ENCODE measurements around the gene DCDC2. TPM values are rescaled to one million over a fixed set of nuclear protein-coding genes. Genes with fewer than 3 reads are reported as not detected.

Gene DCDC2
- total RNA-seq, 1 experiment from 2014 or later, result 1.8 TPM

- Mint-ChIP-seq H3K27ac (no peak overlapping the region), H3K27me3 (ENCODE audit: low read depth) (no peaks in the 10 kb centered on the region), H3K36me3 (no peaks in the 10 kb centered on the region), H3K9me3 (no peaks in the 10 kb centered on the region), H3K4me3 (no peak overlapping the region), H3K4me1 (peaks cover 25% of the 10 kb centered on the region)
- ATAC-seq (no peak), DNase-seq (ENCODE audit: low spot score) (no peak)
- TF ChIP-seq, protein P1, sequence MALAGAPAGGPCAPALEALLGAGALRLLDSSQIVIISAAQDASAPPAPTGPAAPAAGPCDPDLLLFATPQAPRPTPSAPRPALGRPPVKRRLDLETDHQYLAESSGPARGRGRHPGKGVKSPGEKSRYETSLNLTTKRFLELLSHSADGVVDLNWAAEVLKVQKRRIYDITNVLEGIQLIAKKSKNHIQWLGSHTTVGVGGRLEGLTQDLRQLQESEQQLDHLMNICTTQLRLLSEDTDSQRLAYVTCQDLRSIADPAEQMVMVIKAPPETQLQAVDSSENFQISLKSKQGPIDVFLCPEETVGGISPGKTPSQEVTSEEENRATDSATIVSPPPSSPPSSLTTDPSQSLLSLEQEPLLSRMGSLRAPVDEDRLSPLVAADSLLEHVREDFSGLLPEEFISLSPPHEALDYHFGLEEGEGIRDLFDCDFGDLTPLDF (CRISPR knock-in tag; IDR thresholded peaks at IDR 0.05), result no peak
- no peak for TF ChIP-seq TEAD1 (CRISPR knock-in tag; IDR thresholded peaks at IDR 0.05)
- no peak for TF ChIP-seq MXD4 (CRISPR knock-in tag; IDR thresholded peaks at IDR 0.05; ENCODE audit: borderline replicate concordance)
- TF ChIP-seq, protein P2, sequence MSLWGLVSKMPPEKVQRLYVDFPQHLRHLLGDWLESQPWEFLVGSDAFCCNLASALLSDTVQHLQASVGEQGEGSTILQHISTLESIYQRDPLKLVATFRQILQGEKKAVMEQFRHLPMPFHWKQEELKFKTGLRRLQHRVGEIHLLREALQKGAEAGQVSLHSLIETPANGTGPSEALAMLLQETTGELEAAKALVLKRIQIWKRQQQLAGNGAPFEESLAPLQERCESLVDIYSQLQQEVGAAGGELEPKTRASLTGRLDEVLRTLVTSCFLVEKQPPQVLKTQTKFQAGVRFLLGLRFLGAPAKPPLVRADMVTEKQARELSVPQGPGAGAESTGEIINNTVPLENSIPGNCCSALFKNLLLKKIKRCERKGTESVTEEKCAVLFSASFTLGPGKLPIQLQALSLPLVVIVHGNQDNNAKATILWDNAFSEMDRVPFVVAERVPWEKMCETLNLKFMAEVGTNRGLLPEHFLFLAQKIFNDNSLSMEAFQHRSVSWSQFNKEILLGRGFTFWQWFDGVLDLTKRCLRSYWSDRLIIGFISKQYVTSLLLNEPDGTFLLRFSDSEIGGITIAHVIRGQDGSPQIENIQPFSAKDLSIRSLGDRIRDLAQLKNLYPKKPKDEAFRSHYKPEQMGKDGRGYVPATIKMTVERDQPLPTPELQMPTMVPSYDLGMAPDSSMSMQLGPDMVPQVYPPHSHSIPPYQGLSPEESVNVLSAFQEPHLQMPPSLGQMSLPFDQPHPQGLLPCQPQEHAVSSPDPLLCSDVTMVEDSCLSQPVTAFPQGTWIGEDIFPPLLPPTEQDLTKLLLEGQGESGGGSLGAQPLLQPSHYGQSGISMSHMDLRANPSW (CRISPR knock-in tag; conservative IDR thresholded peaks at IDR 0.05; ENCODE audit: low read depth), result no peak
- TF ChIP-seq, protein P3, sequence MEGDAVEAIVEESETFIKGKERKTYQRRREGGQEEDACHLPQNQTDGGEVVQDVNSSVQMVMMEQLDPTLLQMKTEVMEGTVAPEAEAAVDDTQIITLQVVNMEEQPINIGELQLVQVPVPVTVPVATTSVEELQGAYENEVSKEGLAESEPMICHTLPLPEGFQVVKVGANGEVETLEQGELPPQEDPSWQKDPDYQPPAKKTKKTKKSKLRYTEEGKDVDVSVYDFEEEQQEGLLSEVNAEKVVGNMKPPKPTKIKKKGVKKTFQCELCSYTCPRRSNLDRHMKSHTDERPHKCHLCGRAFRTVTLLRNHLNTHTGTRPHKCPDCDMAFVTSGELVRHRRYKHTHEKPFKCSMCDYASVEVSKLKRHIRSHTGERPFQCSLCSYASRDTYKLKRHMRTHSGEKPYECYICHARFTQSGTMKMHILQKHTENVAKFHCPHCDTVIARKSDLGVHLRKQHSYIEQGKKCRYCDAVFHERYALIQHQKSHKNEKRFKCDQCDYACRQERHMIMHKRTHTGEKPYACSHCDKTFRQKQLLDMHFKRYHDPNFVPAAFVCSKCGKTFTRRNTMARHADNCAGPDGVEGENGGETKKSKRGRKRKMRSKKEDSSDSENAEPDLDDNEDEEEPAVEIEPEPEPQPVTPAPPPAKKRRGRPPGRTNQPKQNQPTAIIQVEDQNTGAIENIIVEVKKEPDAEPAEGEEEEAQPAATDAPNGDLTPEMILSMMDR (IDR thresholded peaks at IDR 0.05), result no peak
- TF ChIP-seq ZNF671 (CRISPR knock-in tag; IDR thresholded peaks at IDR 0.05), result no peak
- ChIA-PET CTCF (interaction anchor here (5.8 kb wide), 1 partner anchor 14 kb away, joined by 60 read pairs; no protein-coding TSS in a partner anchor), POLR2A (no interaction called here)
Observed at GRCh38 chr6:24272148-24272547, 85.7 kb downstream of the DCDC2 start.

DNA sequence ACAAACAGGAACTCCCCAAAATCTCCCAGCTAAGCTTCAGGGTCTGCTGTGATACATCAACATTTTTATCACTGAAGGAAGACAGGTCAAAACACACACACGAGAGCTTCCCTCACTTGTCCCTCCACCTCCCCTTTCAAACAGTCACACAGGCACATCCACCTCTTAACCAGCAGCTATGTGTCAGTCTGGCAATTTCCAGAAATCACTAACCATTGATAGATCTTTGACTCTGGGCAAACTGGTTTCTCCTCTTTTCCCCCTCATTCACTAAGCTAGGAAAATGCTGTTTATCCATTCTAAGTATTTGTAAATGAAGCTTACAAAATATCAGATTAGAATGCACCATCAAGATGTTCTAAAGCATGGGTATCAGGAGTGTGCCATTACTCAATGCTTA, 87.8 kb downstream of the DCDC2 start:
- no peak for DNase-seq (ENCODE audit: low spot score)
- peaks cover 22% of the 10 kb centered on the region for H3K4me1 Mint-ChIP-seq
- H3K27ac Mint-ChIP-seq, result no peak overlapping the region
- no peak for TF ChIP-seq NFE2L1 (CRISPR knock-in tag; IDR thresholded peaks at IDR 0.05)
- TF ChIP-seq TEAD1 (CRISPR knock-in tag; IDR thresholded peaks at IDR 0.05), result no peak
- no peak for TF ChIP-seq IRF1 (CRISPR knock-in tag; IDR thresholded peaks at IDR 0.05)
- no peak for TF ChIP-seq NR2C2 (CRISPR knock-in tag; IDR thresholded peaks at IDR 0.05)
- TF ChIP-seq KAT7 (CRISPR knock-in tag; IDR thresholded peaks at IDR 0.05; ENCODE audit: borderline replicate concordance), result no peak
- no peak for TF ChIP-seq ZNF317 (CRISPR knock-in tag; IDR thresholded peaks at IDR 0.05; ENCODE audit: borderline replicate concordance, low read depth)
- no peak for TF ChIP-seq IRF2 (CRISPR knock-in tag; IDR thresholded peaks at IDR 0.05; ENCODE audit: borderline replicate concordance, low read depth)
- no peak for TF ChIP-seq TCF7 (CRISPR knock-in tag; IDR thresholded peaks at IDR 0.05; ENCODE audit: low read depth)
- no peak for TF ChIP-seq CBFB (CRISPR knock-in tag; IDR thresholded peaks at IDR 0.05; ENCODE audit: low read depth)
- TF ChIP-seq, protein P4, sequence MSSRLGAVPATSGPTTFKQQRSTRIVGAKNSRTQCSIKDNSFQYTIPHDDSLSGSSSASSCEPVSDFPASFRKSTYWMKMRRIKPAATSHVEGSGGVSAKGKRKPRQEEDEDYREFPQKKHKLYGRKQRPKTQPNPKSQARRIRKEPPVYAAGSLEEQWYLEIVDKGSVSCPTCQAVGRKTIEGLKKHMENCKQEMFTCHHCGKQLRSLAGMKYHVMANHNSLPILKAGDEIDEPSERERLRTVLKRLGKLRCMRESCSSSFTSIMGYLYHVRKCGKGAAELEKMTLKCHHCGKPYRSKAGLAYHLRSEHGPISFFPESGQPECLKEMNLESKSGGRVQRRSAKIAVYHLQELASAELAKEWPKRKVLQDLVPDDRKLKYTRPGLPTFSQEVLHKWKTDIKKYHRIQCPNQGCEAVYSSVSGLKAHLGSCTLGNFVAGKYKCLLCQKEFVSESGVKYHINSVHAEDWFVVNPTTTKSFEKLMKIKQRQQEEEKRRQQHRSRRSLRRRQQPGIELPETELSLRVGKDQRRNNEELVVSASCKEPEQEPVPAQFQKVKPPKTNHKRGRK (CRISPR knock-in tag; IDR thresholded peaks at IDR 0.05; ENCODE audit: borderline replicate concordance), result no peak
- TF ChIP-seq, protein P5, sequence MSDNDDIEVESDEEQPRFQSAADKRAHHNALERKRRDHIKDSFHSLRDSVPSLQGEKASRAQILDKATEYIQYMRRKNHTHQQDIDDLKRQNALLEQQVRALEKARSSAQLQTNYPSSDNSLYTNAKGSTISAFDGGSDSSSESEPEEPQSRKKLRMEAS (CRISPR knock-in tag; IDR thresholded peaks at IDR 0.05), result no peak
- no peak for TF ChIP-seq HMGXB4 (CRISPR knock-in tag; IDR thresholded peaks at IDR 0.05)
- TF ChIP-seq FOXJ3 (CRISPR knock-in tag; IDR thresholded peaks at IDR 0.05; ENCODE audit: borderline replicate concordance), result no peak
- TF ChIP-seq JAZF1 (CRISPR knock-in tag; IDR thresholded peaks at IDR 0.05), result no peak
- no peak for TF ChIP-seq ZNF671 (CRISPR knock-in tag; IDR thresholded peaks at IDR 0.05)
- TF ChIP-seq ATF6 (CRISPR knock-in tag; IDR thresholded peaks at IDR 0.05), result no peak
- ChIA-PET POLR2A (no interaction called here), CTCF (interaction anchor here (1.0 to 5.8 kb wide), 3 partner anchors 12 to 119 kb away, joined by 3 to 60 read pairs (median 10); no protein-coding TSS in a partner anchor)
- H3K4me3 Mint-ChIP-seq, result no peak overlapping the region
- H3K9me3 Mint-ChIP-seq, result no peaks in the 10 kb centered on the region
- no peaks in the 10 kb centered on the region for H3K36me3 Mint-ChIP-seq
- H3K27me3 Mint-ChIP-seq (ENCODE audit: low read depth), result no peaks in the 10 kb centered on the region
- no peak for ATAC-seq
